ENCODE results near the gene COX4I2. TPM values are rescaled to one million over a fixed set of nuclear protein-coding genes. Genes with fewer than 3 reads are reported as not detected.

Gene COX4I2
- total and polyA plus RNA-seq, 4 donors: 0.35 to 0.81 (median 0.59) TPM; not detected in 1

- WGBS: 54% methylated on average over 11 of the region's 11 CpGs
- H3K27ac ChIP-seq (ENCODE audit: low read depth in 1 of 2, low read length in 2 of 2): peak overlapping the region; percentile 44 to 49
- H3K4me1 ChIP-seq (ENCODE audit: control insufficient read depth in 4 of 4, insufficient read depth in 4 of 4, low read length in 3 of 4): peaks cover 15 to 63% (median 52%) of the 10 kb centered on the region in 4 donors
- no peak overlapping the region for H3K4me3 ChIP-seq (ENCODE audit: low read depth in 1 of 3, low read length in 3 of 3)
- no peaks in the 10 kb centered on the region for H3K9me3 ChIP-seq (ENCODE audit: control insufficient read depth in 4 of 4, low read length in 3 of 4)
- TF ChIP-seq SP1 (IDR thresholded peaks at IDR 0.05): peak; percentile 7
- no peak for TF ChIP-seq YY1 (IDR thresholded peaks at IDR 0.05)
- no peak for TF ChIP-seq FOXA2 (IDR thresholded peaks at IDR 0.05)
- TF ChIP-seq ATF3 (IDR thresholded peaks at IDR 0.05): no peak
- no peaks in the 10 kb centered on the region for H3K36me3 ChIP-seq (ENCODE audit: control insufficient read depth in 4 of 4, insufficient read depth in 3 of 4, low read depth in 1 of 4, low read length in 3 of 4)
- peak; percentile 78 for DNase-seq (ENCODE audit: low spot score)
- no peak overlapping the region for H3K9ac ChIP-seq (ENCODE audit: low read depth in 1 of 2, low read length in 2 of 2)
- no peaks in the 10 kb centered on the region for H3K27me3 ChIP-seq (ENCODE audit: control insufficient read depth in 4 of 4, insufficient read depth in 4 of 4, low read length in 3 of 4)
These were observed 38.3 kb downstream of the COX4I2 start for GRCh38 chr20:31675828-31676608.

GRCh38 chr20:31676609-31676989, 38.9 kb downstream of the COX4I2 start:
- no peak overlapping the region for H3K4me3 ChIP-seq (ENCODE audit: low read depth in 1 of 3, low read length in 3 of 3)
- peak overlapping the region in 1 of 2 donors; percentile 49 for H3K27ac ChIP-seq (ENCODE audit: low read depth in 1 of 2, low read length in 2 of 2)
- H3K27me3 ChIP-seq (ENCODE audit: control insufficient read depth in 4 of 4, insufficient read depth in 4 of 4, low read length in 3 of 4): no peaks in the 10 kb centered on the region
- peaks cover 17 to 63% (median 50%) of the 10 kb centered on the region in 4 donors for H3K4me1 ChIP-seq (ENCODE audit: control insufficient read depth in 4 of 4, insufficient read depth in 4 of 4, low read length in 3 of 4)
- H3K9ac ChIP-seq (ENCODE audit: low read depth in 1 of 2, low read length in 2 of 2): no peak overlapping the region
- no peaks in the 10 kb centered on the region for H3K9me3 ChIP-seq (ENCODE audit: control insufficient read depth in 4 of 4, low read length in 3 of 4)
- no peak for DNase-seq (ENCODE audit: low spot score)
- WGBS: 92% methylated on average over 7 of the region's 7 CpGs
- no peak for TF ChIP-seq ZBTB33 (IDR thresholded peaks at IDR 0.05)
- no peak for TF ChIP-seq HNF4G (IDR thresholded peaks at IDR 0.05)
- TF ChIP-seq FOXA1 (IDR thresholded peaks at IDR 0.05): no peak
- no peak for TF ChIP-seq RAD21 (IDR thresholded peaks at IDR 0.05)
- TF ChIP-seq RXRA (IDR thresholded peaks at IDR 0.05): no peak
- no peak for TF ChIP-seq NR2F2 (IDR thresholded peaks at IDR 0.05)
- TF ChIP-seq ATF3 (IDR thresholded peaks at IDR 0.05): no peak
- no peak for TF ChIP-seq TAF1 (conservative IDR thresholded peaks at IDR 0.05)
- no peak for TF ChIP-seq GABPA (IDR thresholded peaks at IDR 0.05 in 1 of 2, conservative IDR thresholded peaks at IDR 0.05 in 1 of 2)
- no peak for TF ChIP-seq MAX (IDR thresholded peaks at IDR 0.05)
- TF ChIP-seq EGR1 (IDR thresholded peaks at IDR 0.05; ENCODE audit: low read depth in 2 of 2): no peak
- TF ChIP-seq JUND (IDR thresholded peaks at IDR 0.05): no peak
- TF ChIP-seq HNF4A (conservative IDR thresholded peaks at IDR 0.05): no peak
- TF ChIP-seq CTCF (IDR thresholded peaks at IDR 0.05; ENCODE audit: low read depth, low read length, missing input control): no peak
- no peak for TF ChIP-seq FOXA2 (IDR thresholded peaks at IDR 0.05)
- no peak for TF ChIP-seq YY1 (IDR thresholded peaks at IDR 0.05)
- TF ChIP-seq REST (IDR thresholded peaks at IDR 0.05): no peak
- no peaks in the 10 kb centered on the region for H3K36me3 ChIP-seq (ENCODE audit: control insufficient read depth in 4 of 4, insufficient read depth in 3 of 4, low read depth in 1 of 4, low read length in 3 of 4)

Measured in liver (tissue), 9 donors.